Central memory CD8-positive, alpha-beta T cell (primary cell): Measurements from ENCODE around the gene COL1A2.

ENCODE experiments used
- ATAC-seq: fragments of 150-1000 bp; cut with Tn5 transposase; replicated peaks from 2 replicates; pipeline ENCODE4 v1.10.0; 2022; ENCODE audit warnings: mild to moderate bottlenecking, moderate FRiP score, moderate number of reproducible peaks; ENCODE audit not compliant: poor library complexity, severe bottlenecking; ENCODE audit errors: extremely low read depth
- DNase-seq, 2 donors: peaks; one replicate each; pipeline ENCODE4 v3.0.0; 2021; ENCODE audit warnings: low spot score in 2 of 2
- H3K27ac Mint-ChIP-seq: one replicate; pipeline ENCODE4 v1.8.0; 2022; ENCODE audit warnings: low read depth, mild to moderate bottlenecking, moderate library complexity, mixed read lengths
- H3K27me3 Mint-ChIP-seq: one replicate; pipeline ENCODE4 v1.8.0; 2022; ENCODE audit warnings: mixed read lengths
- H3K36me3 Mint-ChIP-seq: one replicate; pipeline ENCODE4 v1.8.0; 2022; ENCODE audit warnings: mild to moderate bottlenecking, moderate library complexity, mixed read lengths; ENCODE audit not compliant: insufficient read depth
- H3K4me1 Mint-ChIP-seq: one replicate; pipeline ENCODE4 v1.8.0; 2022; ENCODE audit warnings: mixed read lengths
- H3K4me3 Mint-ChIP-seq: one replicate; pipeline ENCODE4 v1.8.0; 2022; ENCODE audit warnings: mild to moderate bottlenecking, moderate library complexity, mixed read lengths
- H3K9me3 Mint-ChIP-seq: one replicate; pipeline ENCODE4 v1.8.0; 2022; ENCODE audit warnings: mixed read lengths

Gene COL1A2

GRCh38 chr7:94394437-94395140 is at the start of gene COL1A2:
TSS of gene COL1A2 (plus strand) at chr7:94394895. CDS start at chr7:94395032, 137 bp downstream.
- no peaks in the 10 kb centered on the region for H3K9me3 Mint-ChIP-seq
- peak within 1 kb of the TSS; percentile 19 for H3K4me3 Mint-ChIP-seq
- H3K27ac Mint-ChIP-seq = no peak within 1 kb of the TSS
- H3K4me1 Mint-ChIP-seq = peaks cover 9% of the 10 kb centered on the region
- no peaks in the 10 kb centered on the region for H3K36me3 Mint-ChIP-seq
- peaks cover 60% of the 10 kb centered on the region for H3K27me3 Mint-ChIP-seq
- DNase-seq = no peak
- no peak for ATAC-seq

GRCh38 chr7:94345907-94346306 is 48.8 kb upstream of the COL1A2 start:
- ATAC-seq = no peak
- H3K27ac Mint-ChIP-seq = no peak overlapping the region
- peaks cover 10% of the 10 kb centered on the region for H3K27me3 Mint-ChIP-seq
- H3K9me3 Mint-ChIP-seq = no peaks in the 10 kb centered on the region
- no peak for DNase-seq
- no peaks in the 10 kb centered on the region for H3K36me3 Mint-ChIP-seq
- no peaks in the 10 kb centered on the region for H3K4me1 Mint-ChIP-seq
- H3K4me3 Mint-ChIP-seq = no peak overlapping the region

DNA sequence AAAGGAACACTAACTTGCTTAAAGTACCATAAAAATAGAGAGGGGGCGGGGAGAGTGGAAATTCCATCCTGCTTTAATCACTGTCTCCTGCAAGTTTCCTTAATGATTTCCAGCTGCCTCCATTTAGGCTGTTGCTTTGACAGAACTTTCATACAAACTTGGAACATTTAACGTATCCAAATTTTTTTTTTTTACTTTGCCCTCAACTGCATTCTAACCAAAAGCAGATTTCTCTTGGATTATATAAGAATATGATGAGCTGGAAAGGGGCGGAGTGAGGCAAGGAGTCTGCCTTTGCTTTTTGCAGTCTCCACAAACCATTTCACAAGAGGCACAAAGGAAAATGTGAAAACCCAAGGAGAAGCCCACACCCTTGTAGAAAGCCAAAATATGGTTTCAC is 46.6 kb upstream of the COL1A2 start:
- no peak for DNase-seq
- no peak overlapping the region for H3K4me3 Mint-ChIP-seq
- no peaks in the 10 kb centered on the region for H3K36me3 Mint-ChIP-seq
- H3K9me3 Mint-ChIP-seq = no peaks in the 10 kb centered on the region
- no peak for ATAC-seq
- H3K27me3 Mint-ChIP-seq = peaks cover 10% of the 10 kb centered on the region
- H3K4me1 Mint-ChIP-seq = no peaks in the 10 kb centered on the region
- H3K27ac Mint-ChIP-seq = no peak overlapping the region

GRCh38 chr7:94350734-94351133 is 44.0 kb upstream of the COL1A2 start:
- Mint-ChIP-seq H3K36me3 (no peaks in the 10 kb centered on the region), H3K27ac (no peak overlapping the region), H3K27me3 (peaks cover 20% of the 10 kb centered on the region), H3K4me1 (no peaks in the 10 kb centered on the region), H3K4me3 (no peak overlapping the region), H3K9me3 (peaks cover 5% of the 10 kb centered on the region)
- ATAC-seq (no peak), DNase-seq (no peak)

GRCh38 chr7:94351703-94352102 is 43.0 kb upstream of the COL1A2 start:
- no peaks in the 10 kb centered on the region for H3K36me3 Mint-ChIP-seq
- no peak for DNase-seq
- H3K27ac Mint-ChIP-seq = no peak overlapping the region
- ATAC-seq = no peak
- H3K4me1 Mint-ChIP-seq = no peaks in the 10 kb centered on the region
- peaks cover 25% of the 10 kb centered on the region for H3K27me3 Mint-ChIP-seq
- no peak overlapping the region for H3K4me3 Mint-ChIP-seq
- peaks cover 5% of the 10 kb centered on the region for H3K9me3 Mint-ChIP-seq

DNA sequence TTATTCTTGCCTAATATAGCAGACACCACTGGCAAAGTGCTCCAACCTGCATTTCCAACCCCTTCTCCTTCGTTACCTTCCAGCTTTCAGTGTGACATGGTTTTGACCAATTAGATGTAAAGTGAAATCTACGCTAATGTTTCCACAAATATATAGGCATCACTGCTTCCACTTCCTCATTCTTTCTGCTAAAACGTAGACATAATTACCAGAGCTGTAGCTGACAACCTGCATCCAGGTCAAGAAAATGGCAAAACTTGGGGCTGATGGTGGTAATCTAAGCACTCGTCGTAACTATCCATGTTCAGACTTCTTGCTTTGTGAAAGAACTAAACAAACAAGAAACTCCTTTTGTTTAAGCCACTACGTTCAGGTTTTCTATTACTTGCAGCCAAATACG is 41.8 kb upstream of the COL1A2 start:
- Mint-ChIP-seq H3K4me3 (no peak overlapping the region), H3K4me1 (no peaks in the 10 kb centered on the region), H3K27me3 (peaks cover 23% of the 10 kb centered on the region), H3K27ac (no peak overlapping the region), H3K9me3 (peaks cover 5% of the 10 kb centered on the region), H3K36me3 (no peaks in the 10 kb centered on the region)
- no peak for ATAC-seq
- DNase-seq = no peak

DNA sequence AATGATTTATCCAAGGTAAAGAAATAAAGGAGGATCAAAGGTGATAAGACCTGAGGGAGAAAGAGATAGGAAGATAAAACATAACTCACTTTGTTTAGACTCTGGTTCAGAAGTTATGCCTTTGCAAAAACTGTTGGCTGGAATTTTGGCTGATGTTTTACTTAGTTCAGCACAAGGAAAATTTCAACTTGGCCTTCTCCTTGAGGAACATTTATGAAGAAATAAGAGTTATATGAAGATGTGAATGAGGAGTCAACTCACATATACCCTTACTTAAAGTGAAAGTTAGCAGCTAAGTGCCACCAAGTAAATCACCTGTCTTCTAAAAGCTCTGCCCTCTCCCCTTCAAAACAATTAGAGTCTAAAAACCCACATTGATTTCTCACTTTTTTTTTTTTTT is 39.7 kb upstream of the COL1A2 start:
- no peaks in the 10 kb centered on the region for H3K4me1 Mint-ChIP-seq
- DNase-seq (no peak), ATAC-seq (no peak)
- peaks cover 21% of the 10 kb centered on the region for H3K27me3 Mint-ChIP-seq
- no peak overlapping the region for H3K27ac Mint-ChIP-seq
- no peaks in the 10 kb centered on the region for H3K36me3 Mint-ChIP-seq
- H3K4me3 Mint-ChIP-seq = no peak overlapping the region
- H3K9me3 Mint-ChIP-seq = peaks cover 5% of the 10 kb centered on the region

DNA sequence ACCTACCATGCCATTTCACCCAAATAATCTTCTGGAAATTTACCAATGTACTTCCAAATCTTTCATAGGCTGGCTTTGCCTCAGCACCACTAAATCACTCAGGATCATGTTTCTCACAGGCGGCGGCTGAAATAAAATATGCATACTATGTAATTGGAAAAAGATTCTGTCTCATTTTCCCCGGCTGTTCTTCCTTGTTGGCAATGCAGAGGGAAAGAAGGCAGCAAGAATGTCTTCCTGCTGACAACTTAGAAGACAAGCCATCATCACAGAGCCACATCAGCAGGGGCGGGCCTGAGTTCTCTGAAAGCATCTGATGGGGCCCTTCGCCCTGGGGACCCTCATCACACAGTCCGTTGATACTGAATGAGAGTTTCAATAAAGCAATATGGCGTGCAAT is 39.2 kb upstream of the COL1A2 start:
- H3K36me3 Mint-ChIP-seq = no peaks in the 10 kb centered on the region
- DNase-seq (no peak), ATAC-seq (no peak)
- peaks cover 5% of the 10 kb centered on the region for H3K9me3 Mint-ChIP-seq
- no peak overlapping the region for H3K4me3 Mint-ChIP-seq
- no peaks in the 10 kb centered on the region for H3K4me1 Mint-ChIP-seq
- no peak overlapping the region for H3K27ac Mint-ChIP-seq
- peaks cover 21% of the 10 kb centered on the region for H3K27me3 Mint-ChIP-seq

GRCh38 chr7:94357076-94357475 is 37.6 kb upstream of the COL1A2 start:
- no peak overlapping the region for H3K4me3 Mint-ChIP-seq
- H3K27me3 Mint-ChIP-seq = peaks cover 21% of the 10 kb centered on the region
- no peak overlapping the region for H3K27ac Mint-ChIP-seq
- no peaks in the 10 kb centered on the region for H3K4me1 Mint-ChIP-seq
- DNase-seq (no peak), ATAC-seq (no peak)
- H3K36me3 Mint-ChIP-seq = no peaks in the 10 kb centered on the region
- peaks cover 5% of the 10 kb centered on the region for H3K9me3 Mint-ChIP-seq

- Mint-ChIP-seq H3K27me3 (peaks cover 11% of the 10 kb centered on the region), H3K27ac (no peak overlapping the region), H3K9me3 (no peaks in the 10 kb centered on the region), H3K4me1 (no peaks in the 10 kb centered on the region), H3K36me3 (no peaks in the 10 kb centered on the region), H3K4me3 (no peak overlapping the region)
- DNase-seq (no peak), ATAC-seq (no peak)
These were observed 33.8 kb upstream of the COL1A2 start for GRCh38 chr7:94360926-94361325.

DNA sequence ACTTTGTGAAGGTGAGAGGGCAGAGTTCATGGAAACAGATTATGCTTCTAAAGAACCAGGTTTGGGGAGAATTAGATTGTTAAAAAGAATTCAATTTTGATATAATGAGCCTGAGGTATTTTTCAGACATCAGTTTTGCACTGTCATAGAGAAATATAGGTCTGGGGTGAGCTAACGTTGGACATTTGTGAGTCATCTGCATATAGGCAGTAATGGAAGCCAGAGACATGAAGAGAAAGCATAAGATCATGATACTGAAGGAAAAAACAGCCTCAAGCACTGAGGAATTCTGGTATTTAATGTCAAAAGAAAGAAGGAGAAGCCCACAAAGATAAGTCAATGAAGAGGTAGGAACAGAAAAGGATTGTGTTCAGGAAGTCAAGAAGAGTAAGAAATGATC is 32.4 kb upstream of the COL1A2 start:
- Mint-ChIP-seq H3K9me3 (no peaks in the 10 kb centered on the region), H3K27me3 (no peaks in the 10 kb centered on the region), H3K4me1 (no peaks in the 10 kb centered on the region), H3K4me3 (no peak overlapping the region), H3K36me3 (no peaks in the 10 kb centered on the region), H3K27ac (no peak overlapping the region)
- ATAC-seq (no peak), DNase-seq (no peak)

DNA sequence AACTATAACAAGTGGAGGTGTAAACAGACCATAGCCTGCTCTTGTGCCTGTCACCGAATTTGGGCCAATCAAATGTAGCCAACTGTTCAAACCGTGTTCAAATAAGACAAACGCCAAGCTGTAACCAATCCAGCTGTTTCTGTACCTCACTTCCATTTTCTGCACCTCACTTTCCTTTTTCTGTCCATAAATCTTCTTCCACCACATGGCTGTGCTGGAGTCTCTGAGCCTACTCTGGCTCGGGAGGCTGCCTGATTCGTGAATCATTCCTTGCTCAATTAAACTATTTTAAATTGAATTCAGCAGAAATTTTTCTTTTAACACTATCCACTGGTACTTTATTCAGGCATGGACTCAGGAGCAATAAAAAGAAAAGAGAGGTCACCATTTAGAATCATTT is 29.9 kb upstream of the COL1A2 start:
- H3K4me3 Mint-ChIP-seq = no peak overlapping the region
- no peak for DNase-seq
- H3K36me3 Mint-ChIP-seq = no peaks in the 10 kb centered on the region
- H3K27ac Mint-ChIP-seq = no peak overlapping the region
- H3K27me3 Mint-ChIP-seq = no peaks in the 10 kb centered on the region
- no peaks in the 10 kb centered on the region for H3K4me1 Mint-ChIP-seq
- no peak for ATAC-seq
- no peaks in the 10 kb centered on the region for H3K9me3 Mint-ChIP-seq

DNA sequence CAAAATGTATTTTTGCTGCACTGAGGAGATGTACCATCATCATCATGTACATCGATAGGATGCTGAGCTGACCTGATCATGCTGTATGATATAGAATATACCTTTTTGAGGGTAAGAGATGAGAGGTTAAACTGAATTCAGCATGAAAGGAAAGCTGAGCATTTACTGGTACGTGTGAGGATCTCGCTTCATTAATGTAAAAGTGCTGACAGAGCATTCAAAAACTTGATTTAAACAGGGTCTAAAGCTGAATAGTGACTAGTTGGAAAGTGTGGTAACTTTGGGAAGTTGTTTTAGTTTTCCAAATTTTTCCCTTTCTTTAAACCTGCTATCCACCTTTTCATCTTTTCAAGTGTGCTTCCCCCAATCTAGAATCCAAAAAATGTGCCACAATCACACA is 28.5 kb upstream of the COL1A2 start:
- Mint-ChIP-seq H3K4me3 (no peak overlapping the region), H3K36me3 (no peaks in the 10 kb centered on the region)

More for the DNA sequence above, 28.5 kb upstream of the COL1A2 start:
- DNase-seq (no peak), ATAC-seq (no peak)
- Mint-ChIP-seq H3K4me1 (no peaks in the 10 kb centered on the region), H3K27ac (no peak overlapping the region), H3K27me3 (no peaks in the 10 kb centered on the region), H3K9me3 (no peaks in the 10 kb centered on the region)
